NOMO-1 treated with DMSO at 0.1 percent for 48 hours (cell line): Measurements from ENCODE around the gene SUV39H1.
"Not testable (repeated sequence)": the region's sequence is repeated elsewhere in the genome, so short reads cannot be mapped to it uniquely, and the experiment has no call there.

ENCODE experiments used
- DNase-seq: peaks from one replicate; lab custom pipeline; 2025; ENCODE audit not compliant: unreplicated experiment; lab: John Stamatoyannopoulos, UW

Gene SUV39H1, protein sequence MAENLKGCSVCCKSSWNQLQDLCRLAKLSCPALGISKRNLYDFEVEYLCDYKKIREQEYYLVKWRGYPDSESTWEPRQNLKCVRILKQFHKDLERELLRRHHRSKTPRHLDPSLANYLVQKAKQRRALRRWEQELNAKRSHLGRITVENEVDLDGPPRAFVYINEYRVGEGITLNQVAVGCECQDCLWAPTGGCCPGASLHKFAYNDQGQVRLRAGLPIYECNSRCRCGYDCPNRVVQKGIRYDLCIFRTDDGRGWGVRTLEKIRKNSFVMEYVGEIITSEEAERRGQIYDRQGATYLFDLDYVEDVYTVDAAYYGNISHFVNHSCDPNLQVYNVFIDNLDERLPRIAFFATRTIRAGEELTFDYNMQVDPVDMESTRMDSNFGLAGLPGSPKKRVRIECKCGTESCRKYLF

GRCh38 chrX:48696301-48696908 lies at the start of gene SUV39H1:
Gene SUV39H1 (plus strand): TSS chrX:48696734. CDS start chrX:48696785, 51 bp downstream.
- DNase-seq = peak; percentile 76

DNA sequence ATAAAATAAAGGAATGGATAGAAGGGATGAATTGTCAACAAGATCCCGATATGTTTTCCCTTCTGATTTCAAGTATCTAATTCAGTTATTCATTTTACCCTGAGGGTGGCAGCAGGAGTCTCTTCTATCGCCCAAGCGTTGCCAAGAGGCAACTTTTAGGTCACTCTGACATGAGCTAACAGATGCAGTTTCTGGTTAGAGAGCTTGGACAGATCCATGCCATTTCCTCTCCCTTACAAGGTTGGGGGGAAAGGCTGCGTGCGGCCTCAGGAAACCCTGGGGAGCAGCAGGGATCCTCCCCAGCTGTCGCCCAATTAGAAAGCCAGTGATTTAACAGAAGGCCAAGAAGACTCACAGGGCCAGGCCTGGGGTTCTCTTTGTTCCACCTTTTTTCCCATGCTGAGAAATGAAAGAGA lies 48.2 kb upstream of the SUV39H1 start:
- DNase-seq = peak; percentile 51

GRCh38 chrX:48649102-48649501 lies 47.4 kb upstream of the SUV39H1 start:
- no peak for DNase-seq

DNA sequence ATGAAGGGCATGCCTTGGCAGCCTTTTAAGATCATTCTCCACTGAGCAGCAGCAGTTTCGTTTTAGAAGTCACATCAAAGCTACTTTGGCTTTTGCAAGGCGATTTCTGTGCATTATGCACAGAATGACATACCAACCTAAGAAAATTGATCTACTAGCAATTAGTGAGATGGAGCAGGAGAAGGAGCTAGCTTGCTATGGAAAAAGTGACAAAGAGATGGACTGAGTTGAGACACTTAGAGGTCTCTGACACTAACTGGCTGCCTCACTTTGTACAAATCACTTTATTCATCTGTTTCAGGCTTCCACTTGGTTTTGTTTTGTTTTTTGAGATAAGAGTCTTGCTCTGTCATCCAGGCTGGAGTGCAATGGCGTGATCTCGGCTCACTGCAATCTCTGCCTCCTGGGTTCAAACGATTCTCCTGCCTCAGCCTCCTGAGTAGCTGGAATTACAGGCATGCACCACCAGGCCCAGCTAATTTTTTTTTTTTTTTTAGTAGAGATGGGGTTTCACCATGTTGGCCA lies 44.4 kb upstream of the SUV39H1 start:
- not testable (repeated sequence) for DNase-seq

- DNase-seq = not testable (repeated sequence)
Observed at GRCh38 chrX:48654746-48655145, 41.8 kb upstream of the SUV39H1 start.

- DNase-seq = not testable (repeated sequence)
Observed at GRCh38 chrX:48659686-48660085, 36.8 kb upstream of the SUV39H1 start.

DNA sequence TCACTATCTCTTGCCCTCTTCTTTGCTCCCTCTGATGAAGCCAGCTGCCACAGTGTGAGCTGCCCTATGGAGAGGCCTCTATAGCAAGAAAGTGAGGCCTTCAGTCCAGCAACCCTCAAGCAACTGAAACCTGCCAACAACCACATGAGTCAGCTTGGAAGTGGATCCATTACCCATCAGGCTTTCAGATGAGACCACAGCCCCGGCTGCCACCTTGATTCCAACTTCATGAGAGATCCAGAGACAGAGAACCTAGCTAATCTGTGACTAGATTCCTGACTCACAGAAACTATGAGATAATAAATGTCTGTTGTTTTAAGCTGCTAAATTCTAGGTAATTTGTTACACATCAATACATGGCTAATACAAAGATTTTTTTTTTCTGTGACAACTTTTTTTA lies 33.3 kb upstream of the SUV39H1 start:
- no peak for DNase-seq

DNA sequence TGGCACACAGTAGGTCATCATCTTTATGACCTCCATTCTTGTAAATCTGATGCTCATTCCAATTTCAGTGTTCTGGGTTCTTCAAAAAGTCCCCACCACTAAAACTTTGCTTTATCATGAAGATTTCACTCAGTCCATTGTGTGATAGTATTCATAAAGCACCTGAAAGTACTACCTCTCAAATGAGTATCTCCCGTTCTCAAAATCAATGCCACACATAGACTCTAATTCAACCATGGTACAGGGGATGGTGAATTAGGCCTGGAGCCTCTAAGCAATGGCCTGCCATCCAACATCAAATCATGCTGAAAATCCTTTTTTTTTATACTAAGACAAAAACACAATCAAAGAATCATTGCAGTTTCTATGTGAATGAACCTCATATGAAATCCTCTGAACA lies 32.4 kb upstream of the SUV39H1 start:
- no peak for DNase-seq

- DNase-seq = no peak
Observed at GRCh38 chrX:48665991-48666390, 30.5 kb upstream of the SUV39H1 start.

- no peak for DNase-seq
Observed at GRCh38 chrX:48666649-48667048, 29.9 kb upstream of the SUV39H1 start.

DNA sequence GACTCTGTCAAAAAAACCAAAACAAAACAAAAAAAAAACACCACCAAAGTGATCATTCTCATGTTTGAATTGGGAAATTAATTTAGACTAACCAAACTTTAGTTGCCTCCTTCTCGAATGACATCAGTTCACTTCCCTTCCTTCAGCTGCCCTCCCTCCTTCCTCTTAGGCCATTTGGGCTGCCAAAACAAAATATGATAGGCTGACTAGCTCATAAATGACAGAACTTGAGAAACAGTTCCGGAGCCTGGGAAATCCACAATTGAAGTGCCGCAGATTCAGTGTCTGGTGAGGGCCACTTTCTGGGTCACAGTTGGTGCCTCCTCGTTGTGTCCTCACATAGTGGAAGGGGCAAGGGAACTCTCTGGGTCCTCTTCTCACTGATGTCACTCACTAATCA lies 29.0 kb upstream of the SUV39H1 start:
- DNase-seq = peak; percentile 55

DNA sequence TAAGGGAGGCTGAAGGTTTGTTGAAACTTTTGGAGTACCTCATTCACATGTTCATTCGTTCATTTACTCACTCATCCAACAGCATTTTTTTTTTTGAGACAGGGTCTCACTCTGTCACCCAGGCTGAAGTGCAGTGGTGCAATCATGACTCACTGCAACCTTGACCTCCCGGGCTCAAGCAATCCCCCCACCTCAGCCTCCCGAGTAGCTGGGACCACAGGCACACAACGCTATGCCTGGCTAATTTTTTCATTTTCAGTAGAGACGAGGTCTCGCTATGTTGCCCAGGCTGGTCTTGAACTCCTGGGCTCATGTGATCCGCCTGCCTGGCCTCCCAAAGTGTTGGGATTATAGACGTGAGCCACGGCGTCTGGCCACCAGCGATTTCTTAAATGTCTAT lies 28.3 kb upstream of the SUV39H1 start:
- DNase-seq = not testable (repeated sequence)

GRCh38 chrX:48676106-48676892 lies 20.2 kb upstream of the SUV39H1 start:
- DNase-seq = peak; percentile 85

DNA sequence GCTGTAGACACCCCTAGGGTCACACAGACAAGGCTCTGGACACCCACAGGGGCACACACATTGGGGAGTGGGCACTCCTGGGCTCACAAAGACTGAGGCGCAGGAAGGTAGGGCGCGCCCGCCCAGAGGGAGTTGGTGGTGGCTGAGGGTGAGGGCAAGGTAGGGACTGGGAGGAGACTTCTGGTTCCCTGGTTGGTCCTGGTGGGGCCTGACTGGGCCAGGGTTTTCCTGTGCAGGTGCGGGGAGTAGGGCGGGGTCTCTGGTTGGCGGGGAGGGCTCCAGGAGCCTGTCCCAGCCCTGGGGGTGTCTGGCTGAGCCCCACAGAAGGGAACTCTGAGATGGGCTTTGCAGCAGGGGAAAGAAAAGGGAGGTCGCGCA lies 19.7 kb upstream of the SUV39H1 start:
- no peak for DNase-seq

DNA sequence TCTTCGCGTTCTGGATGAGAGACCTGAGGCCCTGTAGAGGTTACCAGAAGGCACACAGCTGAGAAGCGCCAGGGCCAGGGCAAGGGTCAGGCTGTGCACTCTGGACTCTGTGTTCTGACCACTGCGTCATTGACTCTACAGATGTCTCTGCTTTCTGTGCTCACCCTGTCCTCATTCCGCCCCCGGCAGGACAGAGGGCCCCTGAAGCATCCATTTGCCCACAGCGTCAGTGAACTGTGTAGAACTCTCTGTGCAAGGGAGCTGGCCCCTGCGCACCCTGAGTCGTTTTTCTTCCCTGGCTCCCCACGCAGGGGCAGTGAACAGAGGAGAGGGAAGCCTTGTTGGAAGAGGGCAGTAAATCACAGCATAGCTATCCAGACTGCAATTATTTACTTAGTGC lies 19.0 kb upstream of the SUV39H1 start:
- DNase-seq = no peak

- peak; percentile 24 for DNase-seq
Observed at GRCh38 chrX:48680467-48680866, 16.1 kb upstream of the SUV39H1 start.

- not testable (repeated sequence) for DNase-seq
Observed at GRCh38 chrX:48680925-48681324, 15.6 kb upstream of the SUV39H1 start.

GRCh38 chrX:48681539-48682183 lies 14.9 kb upstream of the SUV39H1 start:
- no peak for DNase-seq

DNA sequence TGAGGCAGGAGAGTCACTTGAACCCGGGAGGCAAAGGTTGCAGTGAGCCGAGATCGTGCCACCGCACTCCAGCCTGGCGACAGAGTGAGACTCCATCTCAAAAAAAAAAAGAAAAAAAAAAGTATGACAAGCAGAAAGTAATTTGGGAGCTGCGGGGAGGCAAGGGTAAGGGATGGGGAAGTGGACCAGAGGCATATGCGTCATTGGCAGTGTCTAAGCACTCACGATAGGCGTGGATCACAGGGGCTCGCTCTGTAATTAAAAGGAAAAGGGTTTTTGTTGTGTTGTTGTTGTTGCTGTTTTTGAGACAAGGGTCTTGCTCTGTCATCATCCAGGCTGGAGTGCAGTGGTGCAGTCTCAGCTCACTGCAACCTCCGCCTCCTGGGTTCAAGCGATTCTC lies 13.7 kb upstream of the SUV39H1 start:
- DNase-seq = peak; percentile 53

GRCh38 chrX:48683411-48683982 lies 13.0 kb upstream of the SUV39H1 start, which contains the start of gene WAS:
Gene WAS (plus strand): TSS chrX:48683799. CDS start chrX:48683854, 55 bp downstream.
- DNase-seq = peak; percentile 84
